ENCODE data around the gene FNDC10. TPM values are rescaled to one million over a fixed set of nuclear protein-coding genes. Genes with fewer than 3 reads are reported as not detected.

FNDC10 gene
- total RNA-seq, 6 donors from 2014 or later, result 8.7 to 21.0 (median 12.4) TPM

DNA sequence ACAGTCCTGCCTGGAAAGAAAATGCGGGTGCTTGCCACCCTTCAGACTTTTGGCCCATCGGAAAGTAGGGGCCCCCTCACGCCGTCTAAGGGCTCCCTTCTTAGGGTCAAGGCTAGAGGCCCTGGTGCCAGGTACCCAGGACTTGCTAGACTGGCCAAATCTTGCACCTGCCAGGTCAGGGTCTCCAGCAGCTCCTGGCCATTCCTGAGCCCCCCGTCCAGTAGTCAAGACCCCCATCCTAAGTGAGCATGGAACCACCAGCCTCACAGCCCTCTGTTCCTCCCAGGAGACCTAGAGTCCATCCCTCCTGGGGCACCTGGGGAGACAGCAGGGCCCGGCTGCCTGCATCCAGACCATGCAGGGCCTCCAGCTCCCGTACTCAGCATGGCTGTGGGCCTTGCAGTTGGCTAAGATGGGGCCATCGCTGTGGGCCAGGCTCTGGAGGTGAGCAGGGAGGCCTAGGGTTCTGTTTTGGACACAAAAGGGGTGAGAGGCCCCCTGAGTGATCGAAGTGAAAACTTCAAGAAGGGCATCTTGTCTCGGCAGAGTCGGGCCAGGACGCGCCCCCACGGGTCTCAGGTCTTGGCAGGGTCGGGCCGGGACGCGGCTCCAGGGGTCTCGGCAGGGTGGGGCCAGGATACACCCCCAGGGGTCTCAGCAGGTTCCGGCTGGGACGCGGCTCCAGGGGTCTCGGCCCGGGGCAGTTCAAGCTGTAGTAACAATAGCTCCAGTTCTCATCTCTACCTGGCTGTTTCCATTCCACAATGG is 5.9 kb downstream of the FNDC10 start:
- peaks cover under 1 to 9% (median 4%) of the 10 kb centered on the region in 4 donors for H3K4me1 ChIP-seq
- TF ChIP-seq POLR2A (IDR thresholded peaks at IDR 0.05), result no peak
- TF ChIP-seq EP300 (IDR thresholded peaks at IDR 0.05), result no peak
- TF ChIP-seq, protein P1, sequence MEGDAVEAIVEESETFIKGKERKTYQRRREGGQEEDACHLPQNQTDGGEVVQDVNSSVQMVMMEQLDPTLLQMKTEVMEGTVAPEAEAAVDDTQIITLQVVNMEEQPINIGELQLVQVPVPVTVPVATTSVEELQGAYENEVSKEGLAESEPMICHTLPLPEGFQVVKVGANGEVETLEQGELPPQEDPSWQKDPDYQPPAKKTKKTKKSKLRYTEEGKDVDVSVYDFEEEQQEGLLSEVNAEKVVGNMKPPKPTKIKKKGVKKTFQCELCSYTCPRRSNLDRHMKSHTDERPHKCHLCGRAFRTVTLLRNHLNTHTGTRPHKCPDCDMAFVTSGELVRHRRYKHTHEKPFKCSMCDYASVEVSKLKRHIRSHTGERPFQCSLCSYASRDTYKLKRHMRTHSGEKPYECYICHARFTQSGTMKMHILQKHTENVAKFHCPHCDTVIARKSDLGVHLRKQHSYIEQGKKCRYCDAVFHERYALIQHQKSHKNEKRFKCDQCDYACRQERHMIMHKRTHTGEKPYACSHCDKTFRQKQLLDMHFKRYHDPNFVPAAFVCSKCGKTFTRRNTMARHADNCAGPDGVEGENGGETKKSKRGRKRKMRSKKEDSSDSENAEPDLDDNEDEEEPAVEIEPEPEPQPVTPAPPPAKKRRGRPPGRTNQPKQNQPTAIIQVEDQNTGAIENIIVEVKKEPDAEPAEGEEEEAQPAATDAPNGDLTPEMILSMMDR (IDR thresholded peaks at IDR 0.05), result no peak
- TF ChIP-seq POLR2AphosphoS5 (IDR thresholded peaks at IDR 0.05), result no peak
- peak in 1 of 2 donors; percentile 82 for DNase-seq
- no peaks in the 10 kb centered on the region for H3K36me3 ChIP-seq
- H3K4me3 ChIP-seq, result no peak overlapping the region
- peaks cover 0 to 1% (median 0%) of the 10 kb centered on the region in 4 donors for H3K27me3 ChIP-seq
- no peaks in the 10 kb centered on the region for H3K9me3 ChIP-seq
- no peak for ATAC-seq (ENCODE audit: low FRiP score in 2 of 2)
- WGBS, 2 donors, result 78 to 87% methylated on average over 11 to 24 of the region's 24 CpGs
- no peak overlapping the region for H3K27ac ChIP-seq

DNA sequence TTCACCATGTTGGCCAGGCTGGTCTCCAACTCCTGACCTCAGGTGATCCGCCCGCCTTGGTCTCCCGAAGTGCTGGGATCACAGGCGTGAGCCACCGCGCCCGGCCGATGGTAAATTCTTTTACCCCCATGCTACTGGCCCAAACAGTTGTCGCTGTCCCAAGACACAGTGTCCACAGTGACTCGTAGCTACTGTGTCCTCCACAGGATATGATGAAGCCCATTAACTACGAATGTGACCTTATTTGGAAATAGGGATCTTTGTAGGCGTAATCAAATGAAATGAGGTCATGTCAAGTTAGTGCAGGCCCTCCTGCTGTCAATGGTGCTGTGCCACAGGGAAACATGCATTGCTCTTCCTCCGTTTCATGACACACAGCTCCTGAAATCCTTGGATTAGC is 8.5 kb downstream of the FNDC10 start:
- Histone ChIP-seq H3K4me3 (no peak overlapping the region), H3K9me3 (no peaks in the 10 kb centered on the region), H3K36me3 (no peaks in the 10 kb centered on the region), H3K27ac (no peak overlapping the region), H3K4me1 (no peaks in the 10 kb centered on the region), H3K27me3 (no peaks in the 10 kb centered on the region)
- DNase-seq (peak in 1 of 2 donors; percentile 46), ATAC-seq (ENCODE audit: low FRiP score in 2 of 2) (no peak)
- TF ChIP-seq, protein P1 (IDR thresholded peaks at IDR 0.05), result no peak
- TF ChIP-seq POLR2A (IDR thresholded peaks at IDR 0.05) (no peak), EP300 (IDR thresholded peaks at IDR 0.05) (no peak), POLR2AphosphoS5 (IDR thresholded peaks at IDR 0.05) (no peak)
- WGBS, 2 donors, result 93 to 100% methylated on average over 10 to 13 of the region's 13 CpGs

DNA sequence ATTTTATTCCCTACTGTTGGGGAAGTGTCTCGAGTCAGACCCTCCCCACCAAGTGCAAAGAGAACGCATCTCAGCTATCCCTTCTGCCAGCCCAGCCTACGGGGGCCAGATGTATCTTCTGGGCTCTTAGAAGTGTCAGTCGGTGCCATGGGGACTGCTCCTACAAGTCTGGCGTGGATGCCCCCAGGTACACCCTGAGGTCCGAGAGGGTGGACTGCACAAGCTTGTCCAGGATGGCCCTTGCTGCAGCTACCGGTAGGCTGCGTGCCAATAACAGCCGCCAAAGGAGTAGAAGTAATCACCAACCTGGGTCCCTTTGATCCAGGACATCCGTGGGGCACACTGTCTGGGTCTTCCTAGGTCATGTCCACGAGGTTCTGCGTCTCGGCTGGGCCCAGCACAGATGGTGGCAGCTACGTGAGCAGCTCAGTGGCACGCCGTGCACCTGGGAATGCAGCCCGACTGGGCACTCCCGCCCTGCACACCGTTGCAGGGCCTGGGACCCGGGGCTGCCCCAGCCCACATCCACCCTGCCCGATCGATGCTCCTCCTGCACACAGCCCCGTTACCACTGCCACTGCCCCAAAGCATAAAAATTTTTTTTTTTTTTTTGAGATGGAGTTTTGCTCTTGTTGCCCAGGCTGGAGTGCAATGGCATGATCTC is 16.5 kb downstream of the FNDC10 start:
- 83 to 89% methylated on average over 11 to 12 of the region's 23 CpGs for WGBS, 2 donors
- Histone ChIP-seq H3K4me3 (no peak overlapping the region), H3K9me3 (no peaks in the 10 kb centered on the region), H3K4me1 (peaks cover 0 to 5% (median 0%) of the 10 kb centered on the region in 4 donors), H3K27ac (no peak overlapping the region), H3K27me3 (no peaks in the 10 kb centered on the region), H3K36me3 (no peaks in the 10 kb centered on the region)
- DNase-seq, result no peak
- peak in 1 of 2 donors; percentile 26 for ATAC-seq (ENCODE audit: low FRiP score in 2 of 2)
- TF ChIP-seq EP300 (IDR thresholded peaks at IDR 0.05), result no peak
- TF ChIP-seq POLR2A (IDR thresholded peaks at IDR 0.05), result no peak
- TF ChIP-seq, protein P1 (IDR thresholded peaks at IDR 0.05), result no peak
- TF ChIP-seq POLR2AphosphoS5 (IDR thresholded peaks at IDR 0.05), result no peak

DNA sequence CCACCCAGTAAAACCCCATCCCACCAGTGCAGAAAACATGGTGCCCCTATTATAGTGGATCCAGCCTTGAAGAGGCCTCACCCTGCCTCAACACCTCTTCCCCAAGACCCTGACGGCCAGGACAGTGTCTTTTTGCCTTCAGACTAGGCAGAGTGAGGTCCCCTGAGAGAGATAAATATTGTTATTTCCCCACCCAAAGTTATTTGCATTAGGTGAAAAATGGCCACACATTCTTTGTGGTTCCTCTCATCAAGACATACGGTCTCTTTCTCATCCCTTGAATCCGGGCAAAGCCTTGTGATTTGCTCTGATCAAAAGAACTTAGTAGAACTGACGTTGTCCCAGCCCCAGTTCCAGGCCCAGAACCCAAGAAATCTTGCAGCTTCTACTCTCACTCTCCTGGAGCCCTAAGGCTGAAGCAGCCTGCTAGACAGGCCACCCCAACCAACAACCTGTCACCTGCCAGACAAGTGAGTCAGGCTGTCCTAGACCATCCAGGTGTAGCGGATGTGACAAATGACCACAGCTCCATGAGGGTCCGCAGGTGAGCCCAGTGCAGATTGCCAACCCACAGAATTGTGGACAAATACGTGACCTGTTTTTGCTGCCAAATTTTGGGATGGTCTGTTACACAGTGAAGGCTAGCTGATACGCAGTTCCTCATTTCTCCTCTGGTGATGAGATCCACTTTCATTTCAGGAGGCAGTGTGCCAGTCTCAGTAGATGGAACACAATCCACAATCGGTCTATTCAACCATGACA is 17.2 kb downstream of the FNDC10 start:
- WGBS, 2 donors, result 78 to 79% methylated on average over 8 to 9 of the region's 9 CpGs
- no peak overlapping the region for H3K27ac ChIP-seq
- H3K4me3 ChIP-seq, result no peak overlapping the region
- peaks cover 0 to 5% (median 0%) of the 10 kb centered on the region in 4 donors for H3K4me1 ChIP-seq
- H3K36me3 ChIP-seq, result no peaks in the 10 kb centered on the region
- no peak for DNase-seq
- H3K27me3 ChIP-seq, result no peaks in the 10 kb centered on the region
- H3K9me3 ChIP-seq, result no peaks in the 10 kb centered on the region
- ATAC-seq (ENCODE audit: low FRiP score in 2 of 2), result no peak
- TF ChIP-seq EP300 (IDR thresholded peaks at IDR 0.05) (no peak), POLR2A (IDR thresholded peaks at IDR 0.05) (no peak), POLR2AphosphoS5 (IDR thresholded peaks at IDR 0.05) (no peak)
- TF ChIP-seq, protein P1 (IDR thresholded peaks at IDR 0.05), result no peak

All from upper lobe of left lung (tissue), 6 donors.